ENCODE measurements around the gene PSMB3.
"Not testable (repeated sequence)": the region's sequence is repeated elsewhere in the genome, so short reads cannot be mapped to it uniquely, and the experiment has no call there.

Gene PSMB3

GRCh38 chr17:38786372-38786771 lies 33.8 kb downstream of the PSMB3 start:
- no peak overlapping the region for H3K4me3 ChIP-seq (ENCODE audit: control insufficient read depth, low read depth, low read length)
- DNase-seq (ENCODE audit: low read depth), result no peak
- no peak for TF ChIP-seq CTCF (IDR thresholded peaks at IDR 0.05; ENCODE audit: control insufficient read depth, insufficient read depth, low read depth, low read length, missing control alignments)

GRCh38 chr17:38787999-38788398 lies 35.5 kb downstream of the PSMB3 start:
- H3K4me3 ChIP-seq (ENCODE audit: control insufficient read depth, low read depth, low read length); DNase-seq (ENCODE audit: low read depth): not testable (repeated sequence)

GRCh38 chr17:38789185-38789584 lies 36.6 kb downstream of the PSMB3 start:
- no peak for TF ChIP-seq CTCF (IDR thresholded peaks at IDR 0.05; ENCODE audit: control insufficient read depth, insufficient read depth, low read depth, low read length, missing control alignments)
- no peak overlapping the region for H3K4me3 ChIP-seq (ENCODE audit: control insufficient read depth, low read depth, low read length)
- no peak for DNase-seq (ENCODE audit: low read depth)

GRCh38 chr17:38790148-38790707 lies 37.7 kb downstream of the PSMB3 start:
- not testable (repeated sequence) for H3K4me3 ChIP-seq (ENCODE audit: control insufficient read depth, low read depth, low read length); DNase-seq (ENCODE audit: low read depth)

GRCh38 chr17:38791162-38791561 lies 38.6 kb downstream of the PSMB3 start:
- H3K4me3 ChIP-seq (ENCODE audit: control insufficient read depth, low read depth, low read length), result no peak overlapping the region
- no peak for DNase-seq (ENCODE audit: low read depth)
- TF ChIP-seq CTCF (IDR thresholded peaks at IDR 0.05; ENCODE audit: control insufficient read depth, insufficient read depth, low read depth, low read length, missing control alignments), result no peak

GRCh38 chr17:38794221-38794620 lies 41.7 kb downstream of the PSMB3 start:
- TF ChIP-seq CTCF (IDR thresholded peaks at IDR 0.05; ENCODE audit: control insufficient read depth, insufficient read depth, low read depth, low read length, missing control alignments), result no peak
- no peak for DNase-seq (ENCODE audit: low read depth)
- no peak overlapping the region for H3K4me3 ChIP-seq (ENCODE audit: control insufficient read depth, low read depth, low read length)

GRCh38 chr17:38796451-38797157 lies 44.1 kb downstream of the PSMB3 start:
- DNase-seq (ENCODE audit: low read depth), result no peak
- TF ChIP-seq CTCF (IDR thresholded peaks at IDR 0.05; ENCODE audit: control insufficient read depth, insufficient read depth, low read depth, low read length, missing control alignments), result no peak
- H3K4me3 ChIP-seq (ENCODE audit: control insufficient read depth, low read depth, low read length), result no peak overlapping the region

- no peak for DNase-seq (ENCODE audit: low read depth)
- no peak overlapping the region for H3K4me3 ChIP-seq (ENCODE audit: control insufficient read depth, low read depth, low read length)
- TF ChIP-seq CTCF (IDR thresholded peaks at IDR 0.05; ENCODE audit: control insufficient read depth, insufficient read depth, low read depth, low read length, missing control alignments), result no peak
Measured at GRCh38 chr17:38797158-38797490, 44.6 kb downstream of the PSMB3 start.
